ENCODE results near the gene APBA3.

Gene APBA3

DNA sequence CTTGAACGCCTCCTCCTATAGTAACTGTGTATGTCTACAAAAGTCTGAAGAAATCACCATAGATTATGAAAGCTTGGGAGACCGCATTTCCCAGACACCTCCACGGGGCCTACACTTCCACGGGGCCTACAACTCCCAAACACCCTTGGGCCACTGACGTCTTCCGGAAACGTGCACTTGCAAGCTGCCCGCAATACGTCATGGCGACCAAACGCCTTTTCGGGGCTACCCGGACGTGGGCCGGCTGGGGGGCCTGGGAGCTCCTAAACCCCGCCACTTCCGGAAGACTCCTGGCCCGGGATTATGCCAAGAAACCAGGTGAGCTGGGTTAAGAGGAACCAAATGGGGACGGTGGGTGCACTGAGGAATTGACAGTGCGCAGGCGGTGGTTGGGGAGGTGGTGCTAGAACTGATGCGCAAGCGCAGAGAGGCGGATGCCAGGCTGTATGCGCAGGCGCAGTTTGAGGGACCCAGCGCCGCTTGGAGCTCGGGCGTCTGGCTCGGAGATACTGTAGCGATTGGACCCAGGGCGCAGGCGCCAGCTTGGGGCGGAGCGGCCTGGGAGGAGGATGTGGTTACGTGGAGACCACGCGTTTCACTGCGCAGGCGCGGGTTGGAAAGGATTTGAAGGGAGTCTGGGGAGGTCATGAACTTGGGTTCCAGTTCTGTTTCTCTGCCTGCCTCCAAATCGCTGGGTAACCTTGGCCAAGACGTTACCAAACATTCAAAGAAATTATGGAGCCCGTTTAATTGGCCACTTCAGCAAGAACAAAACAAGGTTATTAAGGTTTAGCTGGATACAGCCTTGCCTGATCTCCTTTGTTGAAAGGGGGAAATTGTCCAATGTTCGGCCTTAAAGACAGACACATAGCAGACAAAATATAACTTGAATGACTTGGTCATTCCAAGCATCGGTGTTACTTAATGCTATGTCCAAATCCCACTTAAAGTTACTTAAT is 1.3 kb upstream of the APBA3 start, which contains the start of gene MRPL54 (continued):
- no peak for TF ChIP-seq ZNF37A (tag by site-specific recombination; IDR thresholded peaks at IDR 0.05)
- TF ChIP-seq, protein P1, sequence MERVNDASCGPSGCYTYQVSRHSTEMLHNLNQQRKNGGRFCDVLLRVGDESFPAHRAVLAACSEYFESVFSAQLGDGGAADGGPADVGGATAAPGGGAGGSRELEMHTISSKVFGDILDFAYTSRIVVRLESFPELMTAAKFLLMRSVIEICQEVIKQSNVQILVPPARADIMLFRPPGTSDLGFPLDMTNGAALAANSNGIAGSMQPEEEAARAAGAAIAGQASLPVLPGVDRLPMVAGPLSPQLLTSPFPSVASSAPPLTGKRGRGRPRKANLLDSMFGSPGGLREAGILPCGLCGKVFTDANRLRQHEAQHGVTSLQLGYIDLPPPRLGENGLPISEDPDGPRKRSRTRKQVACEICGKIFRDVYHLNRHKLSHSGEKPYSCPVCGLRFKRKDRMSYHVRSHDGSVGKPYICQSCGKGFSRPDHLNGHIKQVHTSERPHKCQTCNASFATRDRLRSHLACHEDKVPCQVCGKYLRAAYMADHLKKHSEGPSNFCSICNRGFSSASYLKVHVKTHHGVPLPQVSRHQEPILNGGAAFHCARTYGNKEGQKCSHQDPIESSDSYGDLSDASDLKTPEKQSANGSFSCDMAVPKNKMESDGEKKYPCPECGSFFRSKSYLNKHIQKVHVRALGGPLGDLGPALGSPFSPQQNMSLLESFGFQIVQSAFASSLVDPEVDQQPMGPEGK (tag by site-specific recombination; IDR thresholded peaks at IDR 0.05), result peak; percentile 95
- peak; percentile 71 for TF ChIP-seq EGR2 (tag by site-specific recombination; IDR thresholded peaks at IDR 0.05; ENCODE audit: low read depth)
- TF ChIP-seq ZNF239 (tag by site-specific recombination; IDR thresholded peaks at IDR 0.05), result no peak
- peak; percentile 77 for TF ChIP-seq ZFHX2 (tag by site-specific recombination; conservative IDR thresholded peaks at IDR 0.05)
- TF ChIP-seq GLIS1 (tag by site-specific recombination; IDR thresholded peaks at IDR 0.05), result no peak
- TF ChIP-seq, protein P2, sequence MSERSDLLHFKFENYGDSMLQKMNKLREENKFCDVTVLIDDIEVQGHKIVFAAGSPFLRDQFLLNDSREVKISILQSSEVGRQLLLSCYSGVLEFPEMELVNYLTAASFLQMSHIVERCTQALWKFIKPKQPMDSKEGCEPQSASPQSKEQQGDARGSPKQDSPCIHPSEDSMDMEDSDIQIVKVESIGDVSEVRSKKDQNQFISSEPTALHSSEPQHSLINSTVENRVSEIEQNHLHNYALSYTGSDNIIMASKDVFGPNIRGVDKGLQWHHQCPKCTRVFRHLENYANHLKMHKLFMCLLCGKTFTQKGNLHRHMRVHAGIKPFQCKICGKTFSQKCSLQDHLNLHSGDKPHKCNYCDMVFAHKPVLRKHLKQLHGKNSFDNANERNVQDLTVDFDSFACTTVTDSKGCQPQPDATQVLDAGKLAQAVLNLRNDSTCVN (tag by site-specific recombination; optimal IDR thresholded peaks at IDR 0.05), result peak; percentile 46
- no peak for TF ChIP-seq BCL6B (tag by site-specific recombination; IDR thresholded peaks at IDR 0.05)
- TF ChIP-seq MZF1 (tag by site-specific recombination; IDR thresholded peaks at IDR 0.05; ENCODE audit: borderline replicate concordance), result 0 out of 2 replicates have a peak, but pooled peaks have one; percentile 45
- no peak for TF ChIP-seq KLF1 (tag by site-specific recombination; IDR thresholded peaks at IDR 0.05)
- TF ChIP-seq, protein P3, sequence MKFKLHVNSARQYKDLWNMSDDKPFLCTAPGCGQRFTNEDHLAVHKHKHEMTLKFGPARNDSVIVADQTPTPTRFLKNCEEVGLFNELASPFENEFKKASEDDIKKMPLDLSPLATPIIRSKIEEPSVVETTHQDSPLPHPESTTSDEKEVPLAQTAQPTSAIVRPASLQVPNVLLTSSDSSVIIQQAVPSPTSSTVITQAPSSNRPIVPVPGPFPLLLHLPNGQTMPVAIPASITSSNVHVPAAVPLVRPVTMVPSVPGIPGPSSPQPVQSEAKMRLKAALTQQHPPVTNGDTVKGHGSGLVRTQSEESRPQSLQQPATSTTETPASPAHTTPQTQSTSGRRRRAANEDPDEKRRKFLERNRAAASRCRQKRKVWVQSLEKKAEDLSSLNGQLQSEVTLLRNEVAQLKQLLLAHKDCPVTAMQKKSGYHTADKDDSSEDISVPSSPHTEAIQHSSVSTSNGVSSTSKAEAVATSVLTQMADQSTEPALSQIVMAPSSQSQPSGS (tag by site-specific recombination; IDR thresholded peaks at IDR 0.05; ENCODE audit: low read depth), result peak; percentile 85
- TF ChIP-seq YY2 (tag by site-specific recombination; IDR thresholded peaks at IDR 0.05), result peak; percentile 83
- TF ChIP-seq ZNF423 (tag by site-specific recombination; IDR thresholded peaks at IDR 0.05), result no peak
- peak; percentile 73; the same call in 1 of the 2 replicates for TF ChIP-seq ZNF558 (tag by site-specific recombination; IDR thresholded peaks at IDR 0.05)
- TF ChIP-seq ZNF174 (tag by site-specific recombination; IDR thresholded peaks at IDR 0.05), result no peak
- TF ChIP-seq ZNF132 (tag by site-specific recombination; IDR thresholded peaks at IDR 0.05; ENCODE audit: borderline replicate concordance), result no peak
- TF ChIP-seq ZNF202 (tag by site-specific recombination; IDR thresholded peaks at IDR 0.05; ENCODE audit: borderline replicate concordance), result no peak
- TF ChIP-seq, protein P4, sequence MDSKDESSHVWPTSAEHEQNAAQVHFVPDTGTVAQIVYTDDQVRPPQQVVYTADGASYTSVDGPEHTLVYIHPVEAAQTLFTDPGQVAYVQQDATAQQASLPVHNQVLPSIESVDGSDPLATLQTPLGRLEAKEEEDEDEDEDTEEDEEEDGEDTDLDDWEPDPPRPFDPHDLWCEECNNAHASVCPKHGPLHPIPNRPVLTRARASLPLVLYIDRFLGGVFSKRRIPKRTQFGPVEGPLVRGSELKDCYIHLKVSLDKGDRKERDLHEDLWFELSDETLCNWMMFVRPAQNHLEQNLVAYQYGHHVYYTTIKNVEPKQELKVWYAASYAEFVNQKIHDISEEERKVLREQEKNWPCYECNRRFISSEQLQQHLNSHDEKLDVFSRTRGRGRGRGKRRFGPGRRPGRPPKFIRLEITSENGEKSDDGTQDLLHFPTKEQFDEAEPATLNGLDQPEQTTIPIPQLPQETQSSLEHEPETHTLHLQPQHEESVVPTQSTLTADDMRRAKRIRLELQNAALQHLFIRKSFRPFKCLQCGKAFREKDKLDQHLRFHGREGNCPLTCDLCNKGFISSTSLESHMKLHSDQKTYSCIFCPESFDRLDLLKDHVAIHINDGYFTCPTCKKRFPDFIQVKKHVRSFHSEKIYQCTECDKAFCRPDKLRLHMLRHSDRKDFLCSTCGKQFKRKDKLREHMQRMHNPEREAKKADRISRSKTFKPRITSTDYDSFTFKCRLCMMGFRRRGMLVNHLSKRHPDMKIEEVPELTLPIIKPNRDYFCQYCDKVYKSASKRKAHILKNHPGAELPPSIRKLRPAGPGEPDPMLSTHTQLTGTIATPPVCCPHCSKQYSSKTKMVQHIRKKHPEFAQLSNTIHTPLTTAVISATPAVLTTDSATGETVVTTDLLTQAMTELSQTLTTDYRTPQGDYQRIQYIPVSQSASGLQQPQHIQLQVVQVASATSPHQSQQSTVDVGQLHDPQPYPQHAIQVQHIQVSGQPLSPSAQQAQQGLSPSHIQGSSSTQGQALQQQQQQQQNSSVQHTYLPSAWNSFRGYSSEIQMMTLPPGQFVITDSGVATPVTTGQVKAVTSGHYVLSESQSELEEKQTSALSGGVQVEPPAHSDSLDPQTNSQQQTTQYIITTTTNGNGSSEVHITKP (tag by site-specific recombination; IDR thresholded peaks at IDR 0.05), result peak; percentile 82; the same call in 1 of the 2 replicates
- TF ChIP-seq GLI4 (tag by site-specific recombination; IDR thresholded peaks at IDR 0.05), result no peak
- no peak for TF ChIP-seq ZNF26 (tag by site-specific recombination; IDR thresholded peaks at IDR 0.05)
- peak; percentile 71 for TF ChIP-seq KLF17 (tag by site-specific recombination; IDR thresholded peaks at IDR 0.05)
- TF ChIP-seq ZNF596 (tag by site-specific recombination; IDR thresholded peaks at IDR 0.05), result no peak
- no peak for TF ChIP-seq SCRT1 (tag by site-specific recombination; IDR thresholded peaks at IDR 0.05; ENCODE audit: borderline replicate concordance)

Data from HEK293 (cell line).